Measurements from ENCODE around the gene MRGPRF. TPM values are rescaled to one million over a fixed set of nuclear protein-coding genes. Genes with fewer than 3 reads are reported as not detected.

Gene MRGPRF
- polyA plus RNA-seq, 1 experiment = 24.4 TPM

DNA sequence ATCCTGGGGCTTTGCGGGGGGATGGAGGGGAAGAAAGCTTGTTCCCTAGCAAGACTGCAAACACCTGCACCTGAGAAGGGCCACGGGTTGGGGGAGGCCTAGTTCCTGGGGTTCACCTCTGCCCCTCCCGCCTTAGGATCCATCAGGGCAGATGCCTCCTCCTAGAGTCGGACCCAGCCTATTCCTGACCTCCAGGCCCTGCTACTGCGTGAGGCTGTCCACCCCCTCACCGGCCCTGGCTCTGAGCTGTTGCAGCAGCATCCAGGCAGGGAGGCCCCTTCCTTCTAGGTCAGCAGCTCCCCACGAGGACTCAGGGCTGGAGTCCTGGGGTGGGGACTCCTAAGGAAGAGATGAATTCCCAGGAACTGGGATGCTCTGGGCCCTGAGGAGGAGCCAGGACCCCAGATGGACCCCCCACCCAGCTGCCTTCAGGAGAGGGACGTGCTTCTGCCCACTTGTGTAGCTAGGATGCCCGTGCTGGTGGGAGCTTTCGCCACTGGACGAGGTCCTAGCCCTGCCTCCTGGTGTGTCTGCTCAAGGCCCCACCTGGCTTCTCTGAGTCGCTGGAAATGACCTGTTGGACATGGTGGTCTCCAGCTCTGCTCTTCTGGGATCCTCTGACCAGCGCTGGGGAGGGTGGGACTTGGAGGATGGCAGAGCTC lies 10.3 kb downstream of the MRGPRF start:
- TF ChIP-seq, protein P1, sequence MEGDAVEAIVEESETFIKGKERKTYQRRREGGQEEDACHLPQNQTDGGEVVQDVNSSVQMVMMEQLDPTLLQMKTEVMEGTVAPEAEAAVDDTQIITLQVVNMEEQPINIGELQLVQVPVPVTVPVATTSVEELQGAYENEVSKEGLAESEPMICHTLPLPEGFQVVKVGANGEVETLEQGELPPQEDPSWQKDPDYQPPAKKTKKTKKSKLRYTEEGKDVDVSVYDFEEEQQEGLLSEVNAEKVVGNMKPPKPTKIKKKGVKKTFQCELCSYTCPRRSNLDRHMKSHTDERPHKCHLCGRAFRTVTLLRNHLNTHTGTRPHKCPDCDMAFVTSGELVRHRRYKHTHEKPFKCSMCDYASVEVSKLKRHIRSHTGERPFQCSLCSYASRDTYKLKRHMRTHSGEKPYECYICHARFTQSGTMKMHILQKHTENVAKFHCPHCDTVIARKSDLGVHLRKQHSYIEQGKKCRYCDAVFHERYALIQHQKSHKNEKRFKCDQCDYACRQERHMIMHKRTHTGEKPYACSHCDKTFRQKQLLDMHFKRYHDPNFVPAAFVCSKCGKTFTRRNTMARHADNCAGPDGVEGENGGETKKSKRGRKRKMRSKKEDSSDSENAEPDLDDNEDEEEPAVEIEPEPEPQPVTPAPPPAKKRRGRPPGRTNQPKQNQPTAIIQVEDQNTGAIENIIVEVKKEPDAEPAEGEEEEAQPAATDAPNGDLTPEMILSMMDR (IDR thresholded peaks at IDR 0.05; ENCODE audit: insufficient read depth, low read depth, low read length) = no peak
- ChIA-PET CTCF (interaction anchor here (0.9 to 3.4 kb wide), 5 partner anchors 9 to 668 kb away, joined by 4 to 31 read pairs (median 5); partner anchors contain the start of gene MRGPRF), POLR2A (no interaction called here)

GRCh38 chr11:69002110-69002569 lies 10.9 kb downstream of the MRGPRF start:
- H3K36me3 ChIP-seq (ENCODE audit: control insufficient read depth, insufficient read depth, low read length) = peaks cover 27% of the 10 kb centered on the region
- no peaks in the 10 kb centered on the region for H3K27me3 ChIP-seq (ENCODE audit: control insufficient read depth, insufficient read depth, low read length)
- TF ChIP-seq, protein P1 (IDR thresholded peaks at IDR 0.05; ENCODE audit: insufficient read depth, low read depth, low read length) = no peak
- H3K4me3 ChIP-seq (ENCODE audit: low read depth, low read length) = no peak overlapping the region
- CTCF ChIA-PET = interaction anchor here (0.9 to 3.4 kb wide), 6 partner anchors 10 to 668 kb away, joined by 3 to 31 read pairs (median 4); partner anchors contain the start of gene MRGPRF
- POLR2A ChIA-PET = no interaction called here
- DNase-seq (ENCODE audit: low read depth) = no peak

More for the DNA sequence above, 10.3 kb downstream of the MRGPRF start:
- Histone ChIP-seq H3K36me3 (ENCODE audit: control insufficient read depth, insufficient read depth, low read length) (peaks cover 27% of the 10 kb centered on the region), H3K4me3 (ENCODE audit: low read depth, low read length) (no peak overlapping the region), H3K27me3 (ENCODE audit: control insufficient read depth, insufficient read depth, low read length) (no peaks in the 10 kb centered on the region)
- no peak for DNase-seq (ENCODE audit: low read depth)

GRCh38 chr11:69001243-69002081 lies 11.6 kb downstream of the MRGPRF start:
- H3K36me3 ChIP-seq (ENCODE audit: control insufficient read depth, insufficient read depth, low read length) = peaks cover 25% of the 10 kb centered on the region
- no peak overlapping the region for H3K4me3 ChIP-seq (ENCODE audit: low read depth, low read length)
- TF ChIP-seq, protein P1 (IDR thresholded peaks at IDR 0.05; ENCODE audit: insufficient read depth, low read depth, low read length) = no peak
- DNase-seq (ENCODE audit: low read depth) = no peak
- ChIA-PET CTCF (interaction anchor here (0.8 to 3.4 kb wide), 12 partner anchors 9 to 669 kb away, joined by 3 to 31 read pairs (median 4); partner anchors contain the start of gene MRGPRF), POLR2A (interaction anchor here (0.7 kb wide), 1 partner anchor 50 kb away, joined by 3 read pairs; no protein-coding TSS in a partner anchor)
- no peaks in the 10 kb centered on the region for H3K27me3 ChIP-seq (ENCODE audit: control insufficient read depth, insufficient read depth, low read length)

DNA sequence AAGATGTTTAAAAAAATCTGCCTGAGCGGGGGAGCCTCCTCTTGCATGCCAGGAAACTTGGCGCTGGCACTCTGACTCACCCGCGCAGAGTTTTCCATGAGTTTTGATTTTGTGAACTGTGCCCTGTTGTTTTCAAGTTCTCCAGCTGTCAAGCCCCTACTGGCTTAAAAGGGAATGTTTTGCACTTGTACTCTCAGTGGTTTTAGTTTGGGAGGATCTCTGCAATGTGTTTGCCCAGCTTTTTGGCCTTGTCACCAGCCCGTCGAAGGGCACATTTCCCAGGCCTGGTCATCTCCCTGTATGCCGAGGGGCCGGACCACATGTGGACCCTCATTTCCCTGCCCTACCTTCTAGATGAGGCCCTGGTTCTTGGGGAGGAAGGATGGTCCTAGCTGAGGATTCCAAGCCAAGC lies 12.2 kb downstream of the MRGPRF start:
- peak; percentile 57 for DNase-seq (ENCODE audit: low read depth)
- ChIA-PET POLR2A (interaction anchor here (0.7 kb wide), 1 partner anchor 51 kb away, joined by 3 read pairs; no protein-coding TSS in a partner anchor), CTCF (interaction anchor here (0.8 to 3.4 kb wide), 10 partner anchors 8 to 193 kb away, joined by 3 to 31 read pairs (median 4); partner anchors contain the start of gene MRGPRF)
- TF ChIP-seq, protein P1 (IDR thresholded peaks at IDR 0.05; ENCODE audit: insufficient read depth, low read depth, low read length) = peak; percentile 71
- peaks cover 23% of the 10 kb centered on the region for H3K36me3 ChIP-seq (ENCODE audit: control insufficient read depth, insufficient read depth, low read length)
- H3K4me3 ChIP-seq (ENCODE audit: low read depth, low read length) = no peak overlapping the region
- H3K27me3 ChIP-seq (ENCODE audit: control insufficient read depth, insufficient read depth, low read length) = no peaks in the 10 kb centered on the region

Data from BJ (cell line).